Sigmoid colon (tissue), 7 donors: ENCODE measurements around the gene CAMKK2. TPM values are rescaled to one million over a fixed set of nuclear protein-coding genes. Genes with fewer than 3 reads are reported as not detected.
"Not testable (repeated sequence)": the region's sequence is repeated elsewhere in the genome, so short reads cannot be mapped to it uniquely, and the experiment has no call there.

Source experiments
- DNase-seq: peaks from one replicate; pipeline ENCODE4 v3.0.0-alpha.2; 2019
- H3K27ac ChIP-seq, 4 donors: fragments of 200-600 bp; sonication (generic); one replicate each; pipeline ENCODE4 v1.5.1; 2016 to 2019; ENCODE audit warnings: mild to moderate bottlenecking in 1 of 4
- H3K27me3 ChIP-seq, 3 donors: fragments of 200-600 bp; sonication (generic); one replicate each; pipeline ENCODE4 v1.5.1; 2019; ENCODE audit warnings: mild to moderate bottlenecking in 1 of 3
- H3K36me3 ChIP-seq, 4 donors: fragments of 200-600 bp; sonication (generic); one replicate each; pipeline ENCODE4 v1.5.1; 2016 to 2019
- H3K4me1 ChIP-seq, 4 donors: fragments of 200-600 bp; sonication (generic); one replicate each; pipeline ENCODE4 v1.5.1; 2017 to 2019
- H3K4me3 ChIP-seq, 4 donors: fragments of 200-600 bp; sonication (generic); one replicate each; pipeline ENCODE4 v1.5.1; 2017 to 2019; ENCODE audit warnings: mild to moderate bottlenecking in 2 of 4, moderate library complexity in 1 of 4
- H3K9me3 ChIP-seq, 4 donors: fragments of 200-600 bp in 3 of 4; sonication (generic) in 3 of 4; one replicate each; pipeline versions ENCODE4 v1.5.1 to v1.6.1; 2013 to 2019
- EP300 ChIP-seq, 4 donors: sonication (generic); formaldehyde crosslinking; IDR thresholded peaks; one replicate each; pipeline ENCODE4 v1.6.1; 2017; ENCODE audit warnings: antibody characterized with exemption in 4 of 4
- POLR2A ChIP-seq, 2 donors: fragments of 450-650 bp; IDR thresholded peaks; one replicate each; pipeline ENCODE4 v1.6.1; 2016; ENCODE audit warnings: antibody characterized with exemption in 2 of 2, mild to moderate bottlenecking in 2 of 2, moderate library complexity in 2 of 2
- POLR2AphosphoS5 ChIP-seq, 4 donors: sonication (generic); formaldehyde crosslinking; IDR thresholded peaks; one replicate each; pipeline ENCODE4 v1.6.1; 2017; ENCODE audit warnings: antibody characterized with exemption in 4 of 4
- WGBS, 2 donors: extraction: QIAGEN DNeasy Blood & Tissue Kit; methylation state at CpG; one replicate each; pipeline ENCODE4 v1.1.7; 2013; 5-methylcytosine and 5-hydroxymethylcytosine counted together
- intact Hi-C: fragments of 100-400 bp; cut with DNase I; formaldehyde crosslinking; loops from one replicate; pipeline ENCODE4 v1.15.1; 2023
- polyA plus RNA-seq, 3 donors: library from polyadenylated mRNA; stranded (reverse); fragments of 200-250 nt; gene quantifications; one replicate each; pipeline ENCODE4 v1.2.3, GENCODE V29; 2013
- total RNA-seq, 4 donors: library from RNA; depleted of rRNA; stranded (reverse); fragments of >200 nt; gene quantifications; one replicate each; pipeline ENCODE4 v1.1.0, GENCODE V29; 2016
- TF ChIP-seq, protein P1 (sequence below), 4 experiments: fragments of 450-650 bp in 3 of 4; fragments of 200-600 bp in 1 of 4; IDR thresholded peaks; one replicate each; pipeline ENCODE4 v1.5.1; 2016 to 2019; ENCODE audit warnings: antibody characterized with exemption in 4 of 4, mild to moderate bottlenecking in 3 of 4, moderate library complexity in 2 of 4
- donor health status: healthy with polysubstance abuse.
- donor health status: Bipolar disorder and iron deficiency.
- donor health status: healthy.

CAMKK2 gene
- total and polyA plus RNA-seq, 7 donors = 18.0 to 33.8 (median 25.0) TPM

DNA sequence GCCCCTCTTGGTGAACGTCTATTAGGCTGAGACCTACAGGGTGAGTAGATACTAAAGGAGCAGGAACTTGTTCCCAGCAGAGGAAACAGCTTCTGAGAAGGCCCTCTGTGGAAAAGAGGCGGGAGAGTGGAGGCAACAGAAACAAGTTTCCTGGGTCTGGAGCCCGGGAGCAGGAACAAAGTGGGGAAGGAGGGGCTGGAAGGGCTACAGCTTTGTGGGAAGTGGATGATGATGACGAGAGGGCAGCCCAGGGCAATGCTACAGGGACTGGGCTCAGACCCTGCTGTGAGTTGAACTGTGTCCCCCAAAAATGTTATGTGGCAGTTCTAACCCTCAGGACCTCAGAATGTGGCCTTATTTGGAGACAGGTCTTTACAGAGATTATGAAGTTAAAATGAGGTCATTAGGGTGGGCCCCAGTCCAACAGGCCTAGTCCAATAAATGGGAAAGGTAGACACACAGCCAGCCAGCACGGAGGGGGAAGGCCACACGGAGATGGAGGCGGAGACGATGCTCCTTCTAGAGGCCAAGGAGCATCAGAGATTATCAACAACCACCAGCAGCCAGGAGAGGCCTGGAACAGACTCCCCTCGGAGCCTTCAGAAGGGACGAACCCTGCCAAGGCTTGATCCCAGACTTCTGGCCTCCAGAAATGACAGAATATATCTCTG, 14.3 kb downstream of the CAMKK2 start:
- WGBS, 2 donors = 84 to 90% methylated on average over 10 of the region's 10 CpGs
- DNase-seq = no peak
- Histone ChIP-seq H3K27me3 (no peaks in the 10 kb centered on the region), H3K4me3 (no peak overlapping the region), H3K27ac (peak overlapping the region; percentile 11 to 55 (median 54)), H3K36me3 (no peaks in the 10 kb centered on the region), H3K9me3 (no peaks in the 10 kb centered on the region), H3K4me1 (peaks cover 0 to 36% (median 23%) of the 10 kb centered on the region in 4 donors)
- intact Hi-C loops = no loop called here
- TF ChIP-seq, protein P1, sequence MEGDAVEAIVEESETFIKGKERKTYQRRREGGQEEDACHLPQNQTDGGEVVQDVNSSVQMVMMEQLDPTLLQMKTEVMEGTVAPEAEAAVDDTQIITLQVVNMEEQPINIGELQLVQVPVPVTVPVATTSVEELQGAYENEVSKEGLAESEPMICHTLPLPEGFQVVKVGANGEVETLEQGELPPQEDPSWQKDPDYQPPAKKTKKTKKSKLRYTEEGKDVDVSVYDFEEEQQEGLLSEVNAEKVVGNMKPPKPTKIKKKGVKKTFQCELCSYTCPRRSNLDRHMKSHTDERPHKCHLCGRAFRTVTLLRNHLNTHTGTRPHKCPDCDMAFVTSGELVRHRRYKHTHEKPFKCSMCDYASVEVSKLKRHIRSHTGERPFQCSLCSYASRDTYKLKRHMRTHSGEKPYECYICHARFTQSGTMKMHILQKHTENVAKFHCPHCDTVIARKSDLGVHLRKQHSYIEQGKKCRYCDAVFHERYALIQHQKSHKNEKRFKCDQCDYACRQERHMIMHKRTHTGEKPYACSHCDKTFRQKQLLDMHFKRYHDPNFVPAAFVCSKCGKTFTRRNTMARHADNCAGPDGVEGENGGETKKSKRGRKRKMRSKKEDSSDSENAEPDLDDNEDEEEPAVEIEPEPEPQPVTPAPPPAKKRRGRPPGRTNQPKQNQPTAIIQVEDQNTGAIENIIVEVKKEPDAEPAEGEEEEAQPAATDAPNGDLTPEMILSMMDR (IDR thresholded peaks at IDR 0.05) = no peak
- peak in 1 of 4 donors; percentile 11 for TF ChIP-seq POLR2AphosphoS5 (IDR thresholded peaks at IDR 0.05)

DNA sequence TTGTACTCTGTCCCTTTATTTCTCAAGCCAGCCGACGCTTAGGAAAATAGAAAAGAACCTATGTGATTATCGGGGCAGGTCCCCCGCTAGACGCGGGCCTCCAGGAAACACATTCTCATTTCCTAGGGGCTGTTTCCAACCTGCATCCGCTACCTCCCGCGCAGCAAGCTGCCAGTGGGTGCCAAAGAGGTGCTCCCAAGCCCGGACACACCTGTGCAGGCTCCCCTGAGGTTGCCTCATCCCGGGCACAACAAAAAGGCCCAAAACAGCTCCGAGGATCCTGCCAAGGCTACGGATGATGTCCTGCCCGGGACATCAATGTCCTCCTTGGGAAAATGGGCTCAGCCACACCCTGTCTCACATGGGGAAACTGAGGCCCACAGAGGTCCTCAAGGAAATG, 15.4 kb downstream of the CAMKK2 start:
- H3K4me3 ChIP-seq, DNase-seq, H3K36me3 ChIP-seq, intact Hi-C loops, H3K27me3 ChIP-seq, H3K9me3 ChIP-seq: not testable (repeated sequence)
- Histone ChIP-seq H3K4me1 (peaks cover 0 to 36% (median 23%) of the 10 kb centered on the region in 4 donors), H3K27ac (peak overlapping the region in 1 of 4 donors; percentile 54)
- 93 to 97% methylated on average over 14 of the region's 14 CpGs for WGBS, 2 donors

DNA sequence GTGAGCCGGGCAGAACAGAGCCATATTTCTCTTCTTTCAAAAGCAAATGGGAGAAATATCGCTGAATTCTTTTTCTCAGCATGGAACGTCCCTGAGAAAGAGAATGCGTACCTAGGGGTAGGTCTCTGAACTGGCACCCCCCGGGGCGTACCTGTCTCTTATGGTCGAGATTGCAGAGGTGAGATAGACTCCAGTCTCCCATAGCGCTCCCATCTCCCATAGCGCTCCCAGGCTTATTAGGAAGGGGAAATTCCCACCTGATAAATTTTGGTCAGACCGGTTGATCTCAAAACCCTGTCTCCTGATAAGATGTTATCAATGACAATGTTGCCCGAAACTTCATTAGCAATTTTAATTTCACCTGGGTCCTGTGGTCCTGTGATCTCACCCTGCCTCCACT, 16.0 kb downstream of the CAMKK2 start:
- H3K27me3 ChIP-seq, H3K9me3 ChIP-seq, intact Hi-C loops, H3K27ac ChIP-seq, DNase-seq, H3K4me3 ChIP-seq, H3K36me3 ChIP-seq: not testable (repeated sequence)
- WGBS, 2 donors = 92 to 95% methylated on average over 11 of the region's 11 CpGs
- H3K4me1 ChIP-seq = peaks cover 0 to 36% (median 23%) of the 10 kb centered on the region in 4 donors

DNA sequence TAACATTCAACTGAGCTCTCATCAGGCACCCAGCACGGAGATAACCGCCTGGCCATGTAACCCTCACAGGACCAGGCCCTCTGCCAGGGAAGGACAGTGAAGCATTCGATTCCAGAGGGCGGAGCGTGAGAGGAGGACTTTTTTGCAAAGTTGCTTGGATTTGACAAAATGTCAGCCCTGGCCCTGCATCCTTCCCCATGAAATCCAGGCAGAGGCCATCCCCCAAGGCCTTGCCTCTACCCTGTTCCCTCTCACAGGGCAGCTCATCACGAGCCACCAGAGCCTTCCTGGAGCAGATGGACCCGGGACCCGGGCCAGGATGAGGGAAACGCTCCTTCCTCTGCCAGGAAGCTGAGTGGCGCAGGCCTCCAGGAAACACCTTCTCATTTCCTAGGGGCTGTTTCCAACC, 17.0 kb downstream of the CAMKK2 start:
- H3K27me3 ChIP-seq = no peaks in the 10 kb centered on the region
- peaks cover 0 to 36% (median 21%) of the 10 kb centered on the region in 4 donors for H3K4me1 ChIP-seq
- no peaks in the 10 kb centered on the region for H3K36me3 ChIP-seq
- TF ChIP-seq, protein P1 (IDR thresholded peaks at IDR 0.05) = no peak
- TF ChIP-seq POLR2AphosphoS5 (IDR thresholded peaks at IDR 0.05) (peak in 1 of 4 donors; percentile 26), EP300 (IDR thresholded peaks at IDR 0.05) (no peak)
- H3K9me3 ChIP-seq = no peaks in the 10 kb centered on the region
- peak; percentile 81 for DNase-seq
- no peak overlapping the region for H3K4me3 ChIP-seq
- intact Hi-C loops = no loop called here
- 78 to 79% methylated on average over 10 of the region's 10 CpGs for whole genome bisulfite sequencing, 2 donors
- H3K27ac ChIP-seq = peak overlapping the region; percentile 24 to 67 (median 56)

DNA sequence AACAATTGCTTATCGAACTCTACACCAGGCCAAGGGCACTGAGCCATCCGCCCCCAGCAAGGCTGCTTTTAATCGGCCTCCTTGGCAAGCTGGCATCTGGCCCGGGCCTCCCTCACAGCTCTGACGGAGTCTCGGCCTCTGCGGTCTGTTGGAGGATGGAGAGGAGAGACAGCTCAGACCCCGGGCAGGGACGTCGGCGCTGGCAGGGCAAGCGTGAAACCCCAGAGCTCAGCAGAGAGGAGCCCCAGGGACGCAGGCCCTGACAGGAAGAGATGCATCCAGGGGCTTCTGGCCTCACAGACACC, 17.5 kb downstream of the CAMKK2 start:
- Histone ChIP-seq H3K36me3 (peaks cover 0 to 5% (median 2%) of the 10 kb centered on the region in 4 donors), H3K4me1 (peaks cover 0 to 35% (median 21%) of the 10 kb centered on the region in 4 donors), H3K27ac (peak overlapping the region; percentile 24 to 67 (median 56)), H3K9me3 (no peaks in the 10 kb centered on the region), H3K4me3 (no peak overlapping the region), H3K27me3 (no peaks in the 10 kb centered on the region)
- 89 to 94% methylated on average over 13 of the region's 13 CpGs for WGBS, 2 donors
- intact Hi-C loops = no loop called here
- no peak for TF ChIP-seq POLR2AphosphoS5 (IDR thresholded peaks at IDR 0.05)
- TF ChIP-seq, protein P1 (IDR thresholded peaks at IDR 0.05) = no peak
- TF ChIP-seq POLR2A (IDR thresholded peaks at IDR 0.05) = no peak
- TF ChIP-seq EP300 (IDR thresholded peaks at IDR 0.05) = no peak
- no peak for DNase-seq
